Measurements from ENCODE around the gene KIF25.

- no peak for TF ChIP-seq REST (IDR thresholded peaks at IDR 0.05; ENCODE audit: low read depth)
- no peak for TF ChIP-seq TAF1 (IDR thresholded peaks at IDR 0.05; ENCODE audit: low read depth)
- TF ChIP-seq EP300 (IDR thresholded peaks at IDR 0.05; ENCODE audit: borderline replicate concordance): no peak
- TF ChIP-seq EGR1 (IDR thresholded peaks at IDR 0.05): no peak
- TF ChIP-seq CEBPB (IDR thresholded peaks at IDR 0.05): no peak
- no peak for TF ChIP-seq YY1 (IDR thresholded peaks at IDR 0.05; ENCODE audit: low read depth)
Observed at GRCh38 chr6:168073937-168074730, 76.7 kb downstream of the KIF25 start.

All from Ishikawa (cell line).